Measurements from ENCODE around the gene TDRD6.
"Not testable (repeated sequence)": the region's sequence is repeated elsewhere in the genome, so short reads cannot be mapped to it uniquely, and the experiment has no call there.

TDRD6 gene

GRCh38 chr6:46687619-46688097 lies at the start of gene TDRD6:
Gene TDRD6, plus strand, starts transcription at chr6:46687885. Its CDS starts 244 bp downstream, at chr6:46688129.
- H3K27ac ChIP-seq, result no peak within 1 kb of the TSS
- TF ChIP-seq ZFX (IDR thresholded peaks at IDR 0.05; ENCODE audit: borderline replicate concordance) (no peak), CTCF (IDR thresholded peaks at IDR 0.05) (no peak)

GRCh38 chr6:46637933-46638332 lies 49.8 kb upstream of the TDRD6 start:
- H3K27ac ChIP-seq, result no peak overlapping the region
- TF ChIP-seq CTCF (IDR thresholded peaks at IDR 0.05) (no peak), ZFX (IDR thresholded peaks at IDR 0.05; ENCODE audit: borderline replicate concordance) (no peak)

GRCh38 chr6:46638650-46639049 lies 49.0 kb upstream of the TDRD6 start:
- no peak overlapping the region for H3K27ac ChIP-seq
- no peak for TF ChIP-seq ZFX (IDR thresholded peaks at IDR 0.05; ENCODE audit: borderline replicate concordance)
- TF ChIP-seq CTCF (IDR thresholded peaks at IDR 0.05), result no peak

- H3K27ac ChIP-seq, result no peak overlapping the region
- TF ChIP-seq ZFX (IDR thresholded peaks at IDR 0.05; ENCODE audit: borderline replicate concordance) (no peak), CTCF (IDR thresholded peaks at IDR 0.05) (no peak)
Measured at GRCh38 chr6:46642928-46643751, 44.5 kb upstream of the TDRD6 start.

GRCh38 chr6:46645265-46645664 lies 42.4 kb upstream of the TDRD6 start:
- H3K27ac ChIP-seq, result no peak overlapping the region
- no peak for TF ChIP-seq CTCF (IDR thresholded peaks at IDR 0.05)
- TF ChIP-seq ZFX (IDR thresholded peaks at IDR 0.05; ENCODE audit: borderline replicate concordance), result no peak

GRCh38 chr6:46648108-46648507 lies 39.6 kb upstream of the TDRD6 start:
- H3K27ac ChIP-seq, result not testable (repeated sequence)

GRCh38 chr6:46648869-46649492 lies 38.7 kb upstream of the TDRD6 start:
- TF ChIP-seq ZFX (IDR thresholded peaks at IDR 0.05; ENCODE audit: borderline replicate concordance), result no peak
- TF ChIP-seq CTCF (IDR thresholded peaks at IDR 0.05), result no peak
- no peak overlapping the region for H3K27ac ChIP-seq
